Epithelial cell of proximal tubule (primary cell): ENCODE results near the gene THAP7. TPM values are rescaled to one million over a fixed set of nuclear protein-coding genes. Genes with fewer than 3 reads are reported as not detected.

Source experiments
- DNase-seq: peaks from one replicate; pipeline ENCODE4 v3.0.0-alpha.2; 2011; ENCODE audit warnings: low read depth
- H3K4me3 ChIP-seq: 2 replicates; pipeline ENCODE4 v1.5.1; 2011; ENCODE audit warnings: low read depth, mild to moderate bottlenecking, low read length
- CTCF ChIP-seq: conservative IDR thresholded peaks from 2 replicates; pipeline ENCODE4 v1.5.1; 2012; ENCODE audit warnings: low read depth, mild to moderate bottlenecking, low read length
- total RNA-seq: library from RNA; depleted of rRNA; stranded (reverse); fragments of >200 nt; gene quantifications from 2 replicates; pipeline ENCODE4 v1.2.3, GENCODE V29; 2015

Gene THAP7
- total RNA-seq, 1 donor from 2014 or later, result 24.6 TPM

- DNase-seq, result no peak
- no peak for TF ChIP-seq CTCF
Observed at GRCh38 chr22:20994128-20994901, 7.6 kb downstream of the THAP7 start.

GRCh38 chr22:20993304-20994127, 8.4 kb downstream of the THAP7 start:
- no peak for TF ChIP-seq CTCF
- DNase-seq, result no peak

More at GRCh38 chr22:20994128-20994901, 7.6 kb downstream of the THAP7 start:
- no peak overlapping the region for H3K4me3 ChIP-seq

GRCh38 chr22:20992456-20993303, 9.2 kb downstream of the THAP7 start:
- TF ChIP-seq CTCF, result no peak
- no peak for DNase-seq
- no peak overlapping the region for H3K4me3 ChIP-seq

More at GRCh38 chr22:20993304-20994127, 8.4 kb downstream of the THAP7 start:
- no peak overlapping the region for H3K4me3 ChIP-seq

GRCh38 chr22:20992056-20992442, 9.9 kb downstream of the THAP7 start:
- TF ChIP-seq CTCF, result no peak
- H3K4me3 ChIP-seq, result no peak overlapping the region
- no peak for DNase-seq

GRCh38 chr22:20991252-20992055, 10.5 kb downstream of the THAP7 start:
- no peak overlapping the region for H3K4me3 ChIP-seq
- TF ChIP-seq CTCF, result no peak
- no peak for DNase-seq
